ENCODE data around the gene CDC7. TPM values are rescaled to one million over a fixed set of nuclear protein-coding genes. Genes with fewer than 3 reads are reported as not detected.
A peak's percentile ranks its signal among the peaks of the same experiment; 100 is the strongest.
"Not testable (repeated sequence)": the region's sequence is repeated elsewhere in the genome, so short reads cannot be mapped to it uniquely, and the experiment has no call there.

The CDC7 gene
- total and polyA plus RNA-seq, 3 experiments from 2014 or later, result 3.3 to 28.3 (median 24.5) TPM

DNA sequence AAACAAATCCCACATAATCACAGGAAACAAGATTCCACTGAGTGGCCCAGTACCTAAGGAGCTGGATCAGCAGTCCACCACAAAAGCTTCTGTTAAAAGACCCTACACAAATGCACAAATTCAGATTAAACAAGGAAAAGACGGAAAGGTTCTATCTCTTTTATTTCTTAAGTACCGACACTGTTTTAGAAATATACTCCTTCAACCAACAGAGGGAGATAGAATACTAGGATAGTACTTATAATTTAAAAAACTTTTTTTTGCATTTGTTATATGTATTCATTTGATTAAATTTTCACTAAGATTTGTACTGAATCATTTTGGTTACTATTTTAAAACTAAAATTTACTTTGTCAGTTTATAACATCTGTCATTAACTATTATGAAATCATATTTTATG, 12.5 kb downstream of the CDC7 start:
- H3K9me3 ChIP-seq (ENCODE audit: low read length), result no peaks in the 10 kb centered on the region
- Mint-ChIP-seq H3K36me3 (peaks cover 10 to 51% (median 25%) of the 10 kb centered on the region in 3 donors), H3K27me3 (peaks cover 0 to 1% of the 10 kb centered on the region in 2 donors), H3K9me3 (no peaks in the 10 kb centered on the region), H3K4me3 (no peak overlapping the region), H3K27ac (peak overlapping the region in 1 of 8 donors; percentile 14), H3K4me1 (peaks cover 8 to 50% (median 13%) of the 10 kb centered on the region in 3 donors)
- no peaks in the 10 kb centered on the region for H3K27me3 ChIP-seq (ENCODE audit: insufficient read depth, low read length, poor library complexity, severe bottlenecking)
- ChIA-PET POLR2A (interaction anchor here (1.1 to 1.3 kb wide), 3 partner anchors 270 to 415 kb away, joined by 3 to 4 read pairs (median 3); partner anchors contain the start of gene TGFBR3), CTCF (interaction anchor here (0.8 to 6.4 kb wide), 30 partner anchors 10 to 484 kb away, joined by 3 to 75 read pairs (median 4); partner anchors contain the start of genes CDC7 and TGFBR3)
- DNase-seq, result peak in 2 of 5 donors; percentile 13 to 19
- no peaks in the 10 kb centered on the region for H3K4me1 ChIP-seq (ENCODE audit: insufficient read depth, low read length)
- no peak overlapping the region for H3K4me3 ChIP-seq (ENCODE audit: low read length)
- no peak overlapping the region for H3K27ac ChIP-seq (ENCODE audit: low read depth, low read length)
- H3K36me3 ChIP-seq (ENCODE audit: insufficient read depth, low read length), result no peaks in the 10 kb centered on the region

GRCh38 chr1:91513706-91514105, 13.1 kb downstream of the CDC7 start:
- H3K9me3 ChIP-seq (ENCODE audit: low read length), result no peaks in the 10 kb centered on the region
- no peak overlapping the region for H3K4me3 ChIP-seq (ENCODE audit: low read length)
- no peaks in the 10 kb centered on the region for H3K4me1 ChIP-seq (ENCODE audit: insufficient read depth, low read length)
- peaks cover 8 to 52% (median 12%) of the 10 kb centered on the region in 3 donors for H3K4me1 Mint-ChIP-seq
- H3K36me3 Mint-ChIP-seq, result peaks cover 10 to 52% (median 24%) of the 10 kb centered on the region in 3 donors
- H3K27ac ChIP-seq (ENCODE audit: low read depth, low read length), result no peak overlapping the region
- no peaks in the 10 kb centered on the region for H3K9me3 Mint-ChIP-seq
- H3K27me3 ChIP-seq (ENCODE audit: insufficient read depth, low read length, poor library complexity, severe bottlenecking), result no peaks in the 10 kb centered on the region
- H3K4me3 Mint-ChIP-seq, result no peak overlapping the region
- H3K27ac Mint-ChIP-seq, result no peak overlapping the region
- DNase-seq, result no peak
- CTCF ChIA-PET, result interaction anchor here (0.9 to 6.4 kb wide), 19 partner anchors 8 to 484 kb away, joined by 3 to 75 read pairs (median 4); partner anchors contain the start of genes CDC7 and TGFBR3
- POLR2A ChIA-PET, result no interaction called here
- H3K27me3 Mint-ChIP-seq, result no peaks in the 10 kb centered on the region
- no peaks in the 10 kb centered on the region for H3K36me3 ChIP-seq (ENCODE audit: insufficient read depth, low read length)

GRCh38 chr1:91515994-91516393, 15.3 kb downstream of the CDC7 start:
- no peaks in the 10 kb centered on the region for H3K9me3 ChIP-seq (ENCODE audit: low read length)
- peaks cover 6 to 40% (median 17%) of the 10 kb centered on the region in 3 donors for H3K4me1 Mint-ChIP-seq
- CTCF ChIA-PET, result no interaction called here
- no peaks in the 10 kb centered on the region for H3K9me3 Mint-ChIP-seq
- POLR2A ChIA-PET, result no interaction called here
- H3K27ac ChIP-seq (ENCODE audit: low read depth, low read length), result no peak overlapping the region
- H3K27me3 ChIP-seq (ENCODE audit: insufficient read depth, low read length, poor library complexity, severe bottlenecking), result no peaks in the 10 kb centered on the region
- no peak overlapping the region for H3K4me3 Mint-ChIP-seq
- H3K36me3 ChIP-seq (ENCODE audit: insufficient read depth, low read length), result no peaks in the 10 kb centered on the region
- no peaks in the 10 kb centered on the region for H3K27me3 Mint-ChIP-seq
- H3K4me1 ChIP-seq (ENCODE audit: insufficient read depth, low read length), result no peaks in the 10 kb centered on the region
- no peak overlapping the region for H3K27ac Mint-ChIP-seq
- H3K4me3 ChIP-seq (ENCODE audit: low read length), result no peak overlapping the region
- H3K36me3 Mint-ChIP-seq, result peaks cover 10 to 34% (median 13%) of the 10 kb centered on the region in 3 donors
- DNase-seq, result no peak

DNA sequence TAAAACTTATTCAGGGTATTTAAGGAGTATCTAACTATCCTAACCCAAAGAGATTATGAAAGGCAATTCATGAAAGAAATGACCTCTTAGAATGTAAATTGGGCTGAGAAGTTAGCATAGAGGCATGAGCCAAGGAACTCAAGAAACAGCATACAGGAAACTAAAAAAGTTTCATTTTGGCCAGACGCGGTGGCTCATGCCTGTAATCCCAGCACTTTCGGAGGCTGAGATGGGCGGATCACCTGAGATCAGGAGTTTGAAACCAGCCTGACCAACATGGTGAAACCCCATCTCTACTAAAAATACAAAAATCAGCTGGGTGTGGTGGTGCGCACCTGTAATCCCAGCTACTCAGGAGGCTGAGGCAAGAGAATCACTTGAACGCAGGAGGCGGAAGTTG, 16.0 kb downstream of the CDC7 start:
- H3K27me3 Mint-ChIP-seq; POLR2A ChIA-PET; H3K4me1 ChIP-seq (ENCODE audit: insufficient read depth, low read length); H3K27ac ChIP-seq (ENCODE audit: low read depth, low read length); H3K27me3 ChIP-seq (ENCODE audit: insufficient read depth, low read length, poor library complexity, severe bottlenecking); H3K36me3 ChIP-seq (ENCODE audit: insufficient read depth, low read length); H3K4me3 Mint-ChIP-seq; H3K4me3 ChIP-seq (ENCODE audit: low read length); DNase-seq; H3K9me3 Mint-ChIP-seq; H3K9me3 ChIP-seq (ENCODE audit: low read length): not testable (repeated sequence)
- peaks cover 6 to 40% (median 17%) of the 10 kb centered on the region in 3 donors for H3K4me1 Mint-ChIP-seq
- CTCF ChIA-PET, result interaction anchor here (1.6 kb wide), 1 partner anchor 410 kb away, joined by 5 read pairs; no protein-coding TSS in a partner anchor
- H3K36me3 Mint-ChIP-seq, result peaks cover 10 to 34% (median 10%) of the 10 kb centered on the region in 3 donors
- H3K27ac Mint-ChIP-seq, result peak overlapping the region in 1 of 8 donors; percentile 17

DNA sequence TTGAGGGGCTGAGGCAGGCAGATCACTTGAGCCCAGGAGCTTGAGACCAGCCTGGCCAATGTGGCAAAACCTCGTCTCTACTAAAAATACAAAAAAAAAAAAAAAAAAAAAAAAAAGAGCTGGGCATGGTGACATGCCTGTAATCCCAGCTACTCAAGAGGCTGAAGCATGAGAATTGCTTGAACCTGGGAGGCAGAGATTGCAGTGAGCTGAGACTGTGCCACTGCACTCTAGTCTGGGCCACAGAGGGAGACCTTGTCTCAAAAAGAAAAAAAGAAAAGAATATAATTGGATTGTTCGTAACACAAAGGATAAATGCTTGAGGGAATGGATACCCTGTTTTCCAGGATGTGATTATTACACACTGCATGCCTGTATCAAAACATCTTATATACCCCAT, 18.5 kb downstream of the CDC7 start:
- not testable (repeated sequence) for H3K4me1 ChIP-seq (ENCODE audit: insufficient read depth, low read length); DNase-seq; H3K9me3 ChIP-seq (ENCODE audit: low read length); H3K4me3 Mint-ChIP-seq; H3K27me3 Mint-ChIP-seq; H3K27ac ChIP-seq (ENCODE audit: low read depth, low read length); H3K27me3 ChIP-seq (ENCODE audit: insufficient read depth, low read length, poor library complexity, severe bottlenecking); H3K4me3 ChIP-seq (ENCODE audit: low read length); H3K36me3 ChIP-seq (ENCODE audit: insufficient read depth, low read length); H3K9me3 Mint-ChIP-seq
- peaks cover 23 to 49% (median 25%) of the 10 kb centered on the region in 3 donors for H3K4me1 Mint-ChIP-seq
- peaks cover 9 to 26% (median 10%) of the 10 kb centered on the region in 3 donors for H3K36me3 Mint-ChIP-seq
- peak overlapping the region in 3 of 8 donors; percentile 35 to 81 (median 42) for H3K27ac Mint-ChIP-seq
- ChIA-PET CTCF (interaction anchor here (0.7 to 1.8 kb wide), 4 partner anchors 9 to 365 kb away, joined by 3 to 6 read pairs (median 4); no protein-coding TSS in a partner anchor), POLR2A (interaction anchor here (0.6 to 0.7 kb wide), 3 partner anchors 10 to 368 kb away, joined by 3 to 7 read pairs (median 7); no protein-coding TSS in a partner anchor)

- Histone ChIP-seq H3K27me3 (ENCODE audit: insufficient read depth, low read length, poor library complexity, severe bottlenecking) (no peaks in the 10 kb centered on the region), H3K36me3 (ENCODE audit: insufficient read depth, low read length) (no peaks in the 10 kb centered on the region), H3K4me1 (ENCODE audit: insufficient read depth, low read length) (no peaks in the 10 kb centered on the region), H3K9me3 (ENCODE audit: low read length) (no peaks in the 10 kb centered on the region), H3K27ac (ENCODE audit: low read depth, low read length) (no peak overlapping the region), H3K4me3 (ENCODE audit: low read length) (no peak overlapping the region)
- H3K4me1 Mint-ChIP-seq, result peaks cover 23 to 40% (median 27%) of the 10 kb centered on the region in 3 donors
- no peak for DNase-seq
- no peak overlapping the region for H3K4me3 Mint-ChIP-seq
- ChIA-PET POLR2A (no interaction called here), CTCF (interaction anchor here (1.6 kb wide), 1 partner anchor 17 kb away, joined by 3 read pairs; no protein-coding TSS in a partner anchor)
- H3K27ac Mint-ChIP-seq, result peak overlapping the region in 3 of 8 donors; percentile 15 to 49 (median 33)
- H3K27me3 Mint-ChIP-seq, result no peaks in the 10 kb centered on the region
- H3K9me3 Mint-ChIP-seq, result no peaks in the 10 kb centered on the region
- H3K36me3 Mint-ChIP-seq, result peaks cover 4 to 12% (median 10%) of the 10 kb centered on the region in 3 donors
These were observed 20.4 kb downstream of the CDC7 start for GRCh38 chr1:91520942-91521507.

DNA sequence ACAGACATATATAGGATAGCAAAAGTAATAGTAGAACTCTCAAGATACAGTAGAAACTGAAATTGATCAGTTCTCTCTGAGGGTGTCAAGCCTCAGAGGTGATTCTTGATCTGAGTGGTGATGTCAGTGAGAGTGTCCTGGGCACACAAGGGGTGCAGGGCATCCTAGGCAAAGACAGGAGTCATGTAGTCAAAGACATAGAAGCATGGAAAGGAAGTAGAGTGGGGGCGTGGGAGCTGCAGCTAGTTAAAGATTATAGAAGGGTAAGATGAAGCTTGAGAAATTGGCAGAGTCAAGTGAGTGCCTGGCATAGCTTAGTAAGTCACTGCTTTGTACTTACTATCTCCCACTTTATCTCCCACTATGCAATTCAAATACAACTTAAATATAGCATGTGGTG, 22.8 kb downstream of the CDC7 start:
- H3K4me1 Mint-ChIP-seq, result peaks cover 21 to 36% (median 27%) of the 10 kb centered on the region in 3 donors
- no peaks in the 10 kb centered on the region for H3K9me3 Mint-ChIP-seq
- Histone ChIP-seq H3K4me3 (ENCODE audit: low read length) (no peak overlapping the region), H3K27me3 (ENCODE audit: insufficient read depth, low read length, poor library complexity, severe bottlenecking) (no peaks in the 10 kb centered on the region), H3K27ac (ENCODE audit: low read depth, low read length) (no peak overlapping the region), H3K9me3 (ENCODE audit: low read length) (no peaks in the 10 kb centered on the region), H3K4me1 (ENCODE audit: insufficient read depth, low read length) (no peaks in the 10 kb centered on the region), H3K36me3 (ENCODE audit: insufficient read depth, low read length) (no peaks in the 10 kb centered on the region)
- DNase-seq, result no peak
- no peaks in the 10 kb centered on the region for H3K27me3 Mint-ChIP-seq
- ChIA-PET POLR2A (interaction anchor here (0.6 kb wide), 1 partner anchor 21 kb away, joined by 6 read pairs; no protein-coding TSS in a partner anchor), CTCF (interaction anchor here (0.9 kb wide), 2 partner anchors 11 to 16 kb away, joined by 3 read pairs; no protein-coding TSS in a partner anchor)
- H3K27ac Mint-ChIP-seq, result peak overlapping the region in 6 of 8 donors; percentile 31 to 98 (median 62)
- H3K4me3 Mint-ChIP-seq, result peak overlapping the region in 1 of 7 donors; percentile 52
- no peaks in the 10 kb centered on the region for H3K36me3 Mint-ChIP-seq

GRCh38 chr1:91526496-91526895, 25.8 kb downstream of the CDC7 start:
- Mint-ChIP-seq H3K27ac (no peak overlapping the region), H3K27me3 (no peaks in the 10 kb centered on the region), H3K4me3 (no peak overlapping the region), H3K9me3 (no peaks in the 10 kb centered on the region), H3K4me1 (peaks cover 28 to 40% (median 31%) of the 10 kb centered on the region in 3 donors), H3K36me3 (no peaks in the 10 kb centered on the region)
- Histone ChIP-seq H3K4me1 (ENCODE audit: insufficient read depth, low read length) (peaks cover 6% of the 10 kb centered on the region), H3K9me3 (ENCODE audit: low read length) (no peaks in the 10 kb centered on the region), H3K36me3 (ENCODE audit: insufficient read depth, low read length) (no peaks in the 10 kb centered on the region), H3K27ac (ENCODE audit: low read depth, low read length) (no peak overlapping the region), H3K27me3 (ENCODE audit: insufficient read depth, low read length, poor library complexity, severe bottlenecking) (no peaks in the 10 kb centered on the region), H3K4me3 (ENCODE audit: low read length) (no peak overlapping the region)
- no peak for DNase-seq
- ChIA-PET CTCF (no interaction called here), POLR2A (no interaction called here)
